Stimulated activated CD8-positive, alpha-beta memory T cell treated with anti-CD3 and anti-CD28 coated beads, Interleukin-4, amount 100 ng/mL, for 48 hours (primary cell): ENCODE measurements around the gene RS1.

ENCODE experiments used
- DNase-seq: peaks from one replicate; pipeline ENCODE4 v3.0.0-alpha.2; 2020

The RS1 gene

GRCh38 chrX:18591834-18592233 lies 80.1 kb downstream of the RS1 start:
- no peak for DNase-seq
